Measurements from ENCODE around the gene ALKBH4. TPM values are rescaled to one million over a fixed set of nuclear protein-coding genes. Genes with fewer than 3 reads are reported as not detected.
A peak's percentile ranks its signal among the peaks of the same experiment; 100 is the strongest.

ALKBH4 gene
- total RNA-seq, 1 donor from 2014 or later = 8.3 TPM

DNA sequence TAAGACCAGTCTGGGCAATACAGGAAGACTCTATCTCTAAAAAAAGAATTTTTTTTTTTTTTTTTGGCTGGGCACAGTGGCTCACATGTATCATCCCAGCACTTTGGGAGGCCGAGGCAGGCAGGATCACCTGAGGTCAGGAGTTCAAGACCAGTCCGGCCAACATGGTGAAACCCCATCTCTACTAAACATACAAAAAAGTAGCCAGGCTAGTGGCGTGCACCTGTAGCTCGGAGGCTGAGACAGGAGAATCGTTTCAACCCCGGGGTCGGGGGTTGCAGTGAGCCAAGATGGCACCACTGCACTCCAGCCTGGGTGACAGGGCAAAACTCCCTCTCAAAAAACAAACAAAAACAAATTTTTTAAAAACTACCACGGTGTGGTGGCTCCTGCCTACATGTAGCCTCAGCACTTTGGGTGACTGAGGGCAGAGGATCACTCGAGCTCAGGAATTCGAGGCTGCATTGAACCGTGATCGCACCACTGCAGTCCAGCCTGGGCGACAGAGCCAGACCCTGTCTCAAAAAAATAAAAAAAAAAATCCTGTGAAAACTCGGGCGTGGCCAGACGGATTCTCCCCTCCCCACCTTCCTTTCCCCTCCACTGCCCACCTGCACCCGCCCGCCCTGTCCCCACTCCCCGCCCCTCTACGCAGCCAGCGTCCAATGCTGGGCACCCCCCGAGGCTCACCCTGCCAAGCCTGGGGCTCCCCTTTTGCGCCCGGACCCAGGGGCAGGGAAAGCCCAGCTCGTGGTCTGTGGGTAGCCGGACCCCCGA lies 32.0 kb downstream of the ALKBH4 start:
- peaks cover 47% of the 10 kb centered on the region for H3K4me1 ChIP-seq
- DNase-seq (ENCODE audit: extremely low spot score in 2 of 2) = no peak
- no peaks in the 10 kb centered on the region for H3K27me3 ChIP-seq
- TF ChIP-seq, protein P1, sequence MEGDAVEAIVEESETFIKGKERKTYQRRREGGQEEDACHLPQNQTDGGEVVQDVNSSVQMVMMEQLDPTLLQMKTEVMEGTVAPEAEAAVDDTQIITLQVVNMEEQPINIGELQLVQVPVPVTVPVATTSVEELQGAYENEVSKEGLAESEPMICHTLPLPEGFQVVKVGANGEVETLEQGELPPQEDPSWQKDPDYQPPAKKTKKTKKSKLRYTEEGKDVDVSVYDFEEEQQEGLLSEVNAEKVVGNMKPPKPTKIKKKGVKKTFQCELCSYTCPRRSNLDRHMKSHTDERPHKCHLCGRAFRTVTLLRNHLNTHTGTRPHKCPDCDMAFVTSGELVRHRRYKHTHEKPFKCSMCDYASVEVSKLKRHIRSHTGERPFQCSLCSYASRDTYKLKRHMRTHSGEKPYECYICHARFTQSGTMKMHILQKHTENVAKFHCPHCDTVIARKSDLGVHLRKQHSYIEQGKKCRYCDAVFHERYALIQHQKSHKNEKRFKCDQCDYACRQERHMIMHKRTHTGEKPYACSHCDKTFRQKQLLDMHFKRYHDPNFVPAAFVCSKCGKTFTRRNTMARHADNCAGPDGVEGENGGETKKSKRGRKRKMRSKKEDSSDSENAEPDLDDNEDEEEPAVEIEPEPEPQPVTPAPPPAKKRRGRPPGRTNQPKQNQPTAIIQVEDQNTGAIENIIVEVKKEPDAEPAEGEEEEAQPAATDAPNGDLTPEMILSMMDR (IDR thresholded peaks at IDR 0.05) = no peak
- TF ChIP-seq POLR2AphosphoS5 (IDR thresholded peaks at IDR 0.05; ENCODE audit: insufficient read depth in 1 of 2, low read depth in 1 of 2) = no peak
- TF ChIP-seq POLR2A (IDR thresholded peaks at IDR 0.05) = no peak
- intact Hi-C loops (cut with DNase I) = no loop called here
- H3K27ac ChIP-seq = peak overlapping the region; percentile 84
- peak overlapping the region; percentile 86 to 88 for H3K4me3 ChIP-seq
- H3K36me3 ChIP-seq = no peaks in the 10 kb centered on the region
- no peaks in the 10 kb centered on the region for H3K9me3 ChIP-seq

DNA sequence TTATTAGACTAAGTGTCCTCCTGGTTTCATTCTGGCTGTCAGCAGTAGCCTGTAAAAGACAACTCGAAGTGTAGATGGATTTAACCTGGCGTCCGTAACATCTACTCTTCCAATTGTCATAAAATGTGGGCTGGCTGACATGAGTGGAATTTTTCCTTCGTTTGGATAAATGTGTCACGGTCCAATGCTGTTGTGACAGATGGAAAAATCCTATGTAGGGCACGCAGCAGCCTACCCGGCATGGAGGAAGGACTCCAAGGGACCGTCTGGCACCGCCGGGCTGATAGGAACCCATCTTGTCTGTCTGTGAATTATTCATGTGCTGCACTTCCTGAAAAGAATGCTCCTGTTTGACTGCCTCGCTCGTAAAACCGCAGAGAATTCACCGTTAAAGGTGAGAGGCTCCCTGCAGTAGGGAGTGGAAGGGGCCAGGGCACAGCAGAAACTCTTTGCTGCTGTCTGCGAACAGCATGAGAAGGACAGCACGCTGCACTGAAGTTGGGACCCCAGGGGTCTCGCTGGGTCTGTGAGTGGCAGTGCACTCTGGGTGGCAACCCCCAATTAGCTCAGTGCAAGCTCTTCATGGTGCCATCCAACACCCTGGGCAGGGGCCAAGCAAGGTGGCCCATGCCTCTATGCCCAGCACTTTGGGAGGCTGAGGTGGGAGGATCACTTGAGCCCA lies 32.9 kb downstream of the ALKBH4 start:
- intact Hi-C loops (cut with DNase I) = no loop called here
- peaks cover 47% of the 10 kb centered on the region for H3K4me1 ChIP-seq
- no peaks in the 10 kb centered on the region for H3K27me3 ChIP-seq
- H3K36me3 ChIP-seq = peaks cover 0 to 3% of the 10 kb centered on the region in 2 donors
- DNase-seq (ENCODE audit: extremely low spot score in 2 of 2) = no peak
- H3K27ac ChIP-seq = peak overlapping the region; percentile 84
- no peak overlapping the region for H3K4me3 ChIP-seq
- no peaks in the 10 kb centered on the region for H3K9me3 ChIP-seq
- TF ChIP-seq POLR2AphosphoS5 (IDR thresholded peaks at IDR 0.05; ENCODE audit: insufficient read depth in 1 of 2, low read depth in 1 of 2) = peak; percentile 11 to 34
- TF ChIP-seq, protein P1 (IDR thresholded peaks at IDR 0.05) = no peak

DNA sequence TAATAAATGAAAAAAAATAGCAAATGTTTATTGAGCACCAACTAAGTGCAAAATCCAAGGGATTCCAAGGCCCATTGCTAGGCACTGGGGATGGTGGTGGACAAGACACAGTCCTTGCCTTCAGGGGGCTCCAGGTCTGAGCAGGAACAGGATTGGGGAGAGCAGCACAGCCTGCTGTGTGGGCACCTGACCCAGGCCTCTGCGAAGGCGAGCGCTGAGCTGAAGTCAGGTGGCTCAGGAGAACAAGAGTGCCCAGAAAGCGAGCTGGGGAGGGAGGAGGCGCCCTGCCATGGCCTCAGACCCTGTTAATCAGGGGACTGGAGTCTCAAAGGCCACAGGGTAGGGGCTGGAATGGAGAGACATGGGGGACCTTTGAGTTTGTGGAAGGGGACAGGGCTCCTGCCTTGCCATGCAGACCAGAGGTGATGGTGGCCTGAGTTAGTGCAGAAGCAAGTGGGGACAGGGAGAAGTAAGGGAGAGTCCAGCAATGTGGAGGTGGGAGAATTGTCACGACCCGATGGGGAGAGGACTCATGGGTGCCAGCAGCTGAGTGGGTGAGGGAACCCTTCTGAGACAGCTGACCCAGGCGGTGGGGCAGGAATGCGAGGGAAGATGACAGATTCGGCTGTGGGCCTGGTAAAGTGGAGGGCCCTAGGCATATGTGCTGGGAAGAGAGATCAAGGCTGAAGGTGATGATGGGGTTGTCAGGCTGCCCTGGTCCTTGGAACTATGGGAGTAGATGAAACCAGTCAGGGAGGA lies 35.3 kb downstream of the ALKBH4 start:
- peaks cover 41% of the 10 kb centered on the region for H3K4me1 ChIP-seq
- peaks cover 3 to 21% of the 10 kb centered on the region in 2 donors for H3K36me3 ChIP-seq
- no peak for DNase-seq (ENCODE audit: extremely low spot score in 2 of 2)
- H3K4me3 ChIP-seq = no peak overlapping the region
- no peaks in the 10 kb centered on the region for H3K9me3 ChIP-seq
- no peak overlapping the region for H3K27ac ChIP-seq
- H3K27me3 ChIP-seq = no peaks in the 10 kb centered on the region
- TF ChIP-seq POLR2AphosphoS5 (IDR thresholded peaks at IDR 0.05; ENCODE audit: insufficient read depth in 1 of 2, low read depth in 1 of 2) = no peak
- TF ChIP-seq, protein P1 (IDR thresholded peaks at IDR 0.05) = no peak
- no peak for TF ChIP-seq POLR2A (IDR thresholded peaks at IDR 0.05)
- intact Hi-C loops (cut with DNase I) = no loop called here

DNA sequence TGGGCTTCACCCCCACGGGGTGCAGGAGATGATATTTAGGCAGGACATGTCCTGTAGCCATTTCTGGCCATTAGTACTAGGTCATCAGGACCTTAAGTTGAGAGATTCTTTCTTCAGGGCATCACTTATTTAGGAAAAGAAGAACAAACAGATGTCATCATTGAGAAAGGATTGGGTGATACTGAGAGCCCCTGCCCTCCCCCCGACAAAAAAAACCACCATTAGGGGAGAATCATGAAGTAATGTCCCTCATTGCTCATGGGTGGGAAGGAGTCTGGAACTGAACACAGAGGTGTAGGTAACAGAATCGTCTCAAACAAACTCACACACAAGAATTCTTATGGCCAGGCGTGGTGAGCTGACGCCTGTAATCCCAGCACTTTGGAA lies 37.7 kb downstream of the ALKBH4 start:
- peaks cover 21% of the 10 kb centered on the region for H3K4me1 ChIP-seq
- no peak for DNase-seq (ENCODE audit: extremely low spot score in 2 of 2)
- H3K27ac ChIP-seq = peak overlapping the region; percentile 42
- H3K27me3 ChIP-seq = no peaks in the 10 kb centered on the region
- intact Hi-C loops (cut with DNase I) = no loop called here
- no peaks in the 10 kb centered on the region for H3K9me3 ChIP-seq
- TF ChIP-seq, protein P1 (IDR thresholded peaks at IDR 0.05) = no peak
- TF ChIP-seq POLR2AphosphoS5 (IDR thresholded peaks at IDR 0.05; ENCODE audit: insufficient read depth in 1 of 2, low read depth in 1 of 2) (no peak), POLR2A (IDR thresholded peaks at IDR 0.05) (no peak)
- peaks cover 3 to 28% of the 10 kb centered on the region in 2 donors for H3K36me3 ChIP-seq
- H3K4me3 ChIP-seq = no peak overlapping the region
